Middle frontal gyrus (tissue), 1 donor: Measurements from ENCODE around the gene SPARCL1.
A peak's percentile ranks its signal among the peaks of the same experiment; 100 is the strongest.
"Not testable (repeated sequence)": the region's sequence is repeated elsewhere in the genome, so short reads cannot be mapped to it uniquely, and the experiment has no call there.

Source experiments
- DNase-seq: peaks from one replicate; pipeline ENCODE4 v3.0.0-alpha.2; 2015; ENCODE audit warnings: low spot score; ENCODE audit errors: extremely low spot score

SPARCL1 gene

DNA sequence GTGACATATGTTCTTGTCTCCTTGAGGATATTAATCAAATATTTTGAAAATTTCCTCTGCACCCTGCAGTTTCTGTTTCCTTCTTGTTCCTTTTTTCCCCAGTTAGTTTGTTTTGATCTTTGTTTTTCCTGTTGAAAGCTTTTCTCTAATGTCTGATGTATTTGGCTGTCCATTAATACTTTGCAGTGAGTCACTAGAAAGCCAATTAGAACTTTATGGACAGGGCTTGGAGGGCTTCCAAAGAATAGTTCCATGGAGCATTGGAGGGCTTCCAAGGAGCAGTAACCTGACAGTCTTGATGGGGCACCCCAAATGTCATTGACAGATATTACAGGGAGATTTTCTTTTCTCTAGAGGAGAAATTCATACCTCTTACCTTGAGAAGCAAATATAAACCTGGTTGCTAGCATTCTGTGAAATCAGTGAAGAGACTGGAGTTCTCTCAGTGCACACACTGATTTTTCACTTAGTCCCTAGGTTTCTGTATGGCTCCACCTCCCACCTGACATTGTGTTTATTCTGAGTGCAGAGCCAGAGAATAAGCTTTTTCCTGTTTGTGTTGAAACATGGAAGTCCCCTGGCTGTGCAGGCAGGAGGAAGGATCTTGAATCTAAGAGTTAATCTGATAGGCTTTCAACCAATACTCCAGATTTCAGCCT is 26.5 kb downstream of the SPARCL1 start:
- no peak for DNase-seq

DNA sequence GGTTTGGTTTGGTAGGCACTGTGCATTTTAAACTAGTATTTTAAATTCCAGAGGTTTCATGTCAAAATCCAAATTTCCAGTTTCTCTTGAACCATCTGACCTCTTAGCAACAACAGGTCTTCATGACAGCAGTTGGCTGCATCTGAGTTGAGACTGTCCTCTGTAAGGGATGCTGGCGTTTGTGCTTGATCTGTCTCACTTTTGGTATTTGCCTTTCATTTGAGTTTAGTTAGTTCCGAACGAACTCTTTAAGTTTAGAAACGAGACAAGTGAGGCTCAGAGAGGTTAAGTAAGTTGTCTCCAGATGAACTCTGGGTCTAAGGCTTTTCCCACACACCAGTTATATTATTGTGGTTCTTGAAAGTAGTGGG is 29.1 kb downstream of the SPARCL1 start:
- DNase-seq = no peak

DNA sequence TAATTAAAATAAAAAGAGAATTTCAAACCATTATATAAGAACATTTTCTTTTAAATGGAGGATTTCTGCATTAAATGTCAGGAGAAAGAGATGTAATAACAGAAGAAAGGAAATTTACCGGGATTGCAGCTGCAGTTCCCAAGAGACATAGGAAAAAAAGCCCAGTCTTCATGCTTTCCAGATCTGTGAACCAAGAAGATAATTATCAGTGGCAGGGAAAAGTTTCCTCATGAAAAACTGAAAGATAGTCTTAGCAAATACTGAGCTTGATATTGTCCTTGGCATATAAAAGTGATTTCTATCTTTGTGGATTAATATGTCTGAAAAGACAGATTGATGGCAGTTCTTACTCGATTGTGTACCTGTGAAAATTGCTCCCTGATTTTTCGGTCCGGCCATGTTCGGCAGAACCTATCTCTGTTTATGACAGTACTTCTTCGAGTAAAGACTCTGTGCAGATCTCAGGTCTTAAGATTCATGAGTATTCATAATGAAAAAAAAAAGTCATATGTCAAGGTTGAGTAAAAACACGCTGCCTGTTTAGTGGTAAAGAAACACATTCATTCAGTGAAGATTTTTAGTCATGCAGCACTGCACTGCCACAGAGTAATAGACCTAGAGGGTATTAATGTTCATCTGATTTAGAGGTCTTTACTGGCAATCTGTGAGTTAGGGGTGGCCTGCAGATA is 29.6 kb downstream of the SPARCL1 start:
- no peak for DNase-seq

DNA sequence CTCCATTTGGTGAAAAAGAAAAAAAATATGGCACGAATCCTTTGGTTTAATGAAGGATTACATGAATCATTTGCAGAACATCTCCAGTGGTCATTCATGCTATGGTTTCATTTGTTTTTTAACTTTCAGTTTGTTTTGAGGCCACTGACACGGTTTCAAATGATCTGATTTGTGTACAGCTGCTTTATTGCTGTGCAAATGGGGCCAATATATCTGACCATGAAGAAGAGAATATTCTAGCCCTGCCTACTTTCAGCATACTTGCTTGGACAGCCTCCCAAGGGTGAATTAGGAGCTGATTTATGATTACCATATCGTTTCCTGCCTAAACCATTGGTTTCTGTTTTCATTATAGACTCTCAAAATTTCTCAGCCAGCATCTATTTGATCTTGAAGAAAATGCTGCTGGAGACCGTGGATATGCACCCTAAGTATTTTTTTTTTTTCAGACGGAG is 30.7 kb downstream of the SPARCL1 start:
- DNase-seq = no peak

DNA sequence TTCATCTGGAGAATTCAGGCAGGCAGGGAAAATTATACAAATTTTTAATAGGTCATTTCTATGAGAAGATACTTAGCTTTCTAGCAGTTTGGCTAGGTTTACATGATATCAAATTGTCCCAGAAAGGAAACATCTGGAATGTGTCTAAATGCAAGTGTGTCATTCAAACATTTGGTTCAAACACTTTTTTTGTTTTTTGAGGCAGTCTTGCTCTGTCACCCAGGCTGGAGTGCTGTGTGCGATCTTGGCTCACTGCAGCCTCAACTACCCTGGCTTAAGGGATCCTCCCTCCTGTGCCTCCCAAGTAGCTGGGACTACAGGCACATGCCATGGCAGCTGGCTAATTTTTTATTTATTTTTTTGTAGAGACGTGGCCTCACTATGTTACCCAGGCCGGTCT is 31.6 kb downstream of the SPARCL1 start:
- no peak for DNase-seq

DNA sequence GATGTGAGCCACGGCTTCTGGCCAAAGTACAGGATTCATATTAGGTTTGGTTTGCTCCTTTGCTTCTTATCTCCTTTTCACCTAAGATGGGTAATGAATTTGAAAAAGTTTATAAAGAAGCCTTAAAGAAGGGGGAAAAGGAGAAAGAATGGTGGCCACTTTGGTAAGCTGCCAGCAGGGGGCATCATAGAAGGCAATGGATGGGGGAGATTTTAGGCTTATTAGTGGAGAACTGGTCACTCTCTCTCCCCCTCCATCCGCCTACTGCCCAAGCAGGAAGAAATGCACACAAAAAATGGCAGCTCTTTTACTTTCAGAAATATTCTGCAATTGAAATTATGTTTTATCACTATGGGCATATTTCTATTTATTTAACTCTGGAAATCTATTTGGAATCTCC is 32.0 kb downstream of the SPARCL1 start:
- DNase-seq = no peak

DNA sequence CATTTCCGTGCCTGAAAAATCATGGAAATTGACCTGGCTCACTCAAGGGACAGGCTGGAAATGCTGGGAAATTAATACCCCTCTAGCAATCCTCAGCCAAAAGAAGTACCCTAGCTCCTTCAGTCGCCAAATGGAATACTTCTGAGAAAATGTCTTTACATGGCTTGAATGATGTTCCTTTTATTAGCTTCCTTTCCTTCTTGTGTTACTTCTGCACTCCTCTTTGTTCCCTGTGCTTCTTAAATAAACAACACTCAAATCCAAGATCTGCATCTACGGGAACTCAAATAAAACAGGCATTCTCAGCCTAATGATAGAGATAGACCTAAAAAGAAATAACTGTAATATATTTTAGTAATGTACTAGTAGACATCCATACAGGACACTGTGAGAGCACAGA is 36.1 kb downstream of the SPARCL1 start:
- DNase-seq = no peak

DNA sequence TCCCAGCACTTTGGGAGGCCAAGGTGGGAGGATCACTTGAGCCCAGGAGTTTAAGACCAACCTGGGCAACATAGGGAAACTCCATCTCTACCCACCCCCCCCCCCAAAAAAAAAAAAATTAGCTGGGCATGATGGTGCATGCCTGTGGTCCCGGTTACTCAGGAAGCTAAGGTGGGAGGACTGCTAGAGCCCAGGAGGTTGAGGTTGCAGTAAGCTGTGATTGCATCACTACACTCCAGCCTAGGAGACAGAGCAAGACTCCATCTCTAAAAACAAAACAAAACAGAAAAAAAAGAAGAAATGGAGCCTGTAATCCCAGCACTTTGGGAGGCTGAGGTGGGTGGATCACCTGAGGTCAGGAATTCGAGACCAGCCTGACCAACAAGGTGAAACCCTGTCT is 37.3 kb downstream of the SPARCL1 start:
- not testable (repeated sequence) for DNase-seq

DNA sequence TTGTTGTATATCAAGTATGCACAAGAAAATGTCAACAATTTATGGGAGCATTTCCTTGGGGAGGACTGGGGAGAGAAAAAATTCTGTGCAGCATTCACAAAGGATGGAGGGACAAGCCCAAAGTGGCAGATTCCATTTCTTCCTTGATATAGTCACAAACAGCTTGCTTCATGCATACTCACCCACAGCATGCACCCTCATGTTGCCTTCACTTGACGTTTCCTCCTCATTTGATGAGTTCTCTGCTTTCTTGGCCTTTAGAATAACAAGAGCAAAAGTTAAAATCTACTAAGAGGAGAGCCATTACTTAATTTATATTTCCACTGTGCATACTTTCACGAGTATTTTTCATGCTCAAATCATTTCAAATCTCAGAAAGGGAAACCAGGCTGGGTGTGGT is 37.7 kb downstream of the SPARCL1 start:
- DNase-seq = no peak

DNA sequence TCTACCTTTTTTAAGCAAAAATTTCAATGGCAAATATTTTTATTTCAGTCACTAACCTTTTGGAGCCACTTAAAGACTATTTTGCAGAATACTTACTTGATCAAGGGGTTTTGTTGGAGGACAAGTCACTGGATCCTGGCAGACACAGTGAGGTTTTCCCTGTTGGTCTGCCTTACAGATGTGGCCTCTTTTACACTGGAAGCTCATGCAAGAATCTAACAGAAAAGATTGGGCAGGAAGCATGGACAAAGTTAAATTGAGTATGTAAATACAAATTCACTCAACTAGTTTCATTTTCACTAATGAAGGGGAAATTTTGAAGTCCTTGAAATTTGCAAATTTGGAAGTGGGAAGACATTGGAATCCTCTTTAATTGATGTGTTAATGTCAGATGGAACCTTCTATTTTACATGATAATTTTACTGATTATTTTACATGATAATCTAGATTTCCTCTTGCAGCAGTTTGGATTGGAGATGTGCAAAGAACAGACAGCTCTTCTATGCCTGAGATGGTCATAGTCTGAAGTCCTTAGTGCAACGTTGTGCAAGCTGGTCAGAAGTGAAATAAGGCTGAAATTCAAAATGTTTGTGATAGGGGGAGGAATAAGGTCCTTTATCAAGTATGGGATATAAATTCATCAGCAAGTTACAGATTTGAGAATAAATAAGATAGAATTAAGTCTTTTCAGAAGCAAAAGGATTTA is 38.4 kb downstream of the SPARCL1 start:
- no peak for DNase-seq

DNA sequence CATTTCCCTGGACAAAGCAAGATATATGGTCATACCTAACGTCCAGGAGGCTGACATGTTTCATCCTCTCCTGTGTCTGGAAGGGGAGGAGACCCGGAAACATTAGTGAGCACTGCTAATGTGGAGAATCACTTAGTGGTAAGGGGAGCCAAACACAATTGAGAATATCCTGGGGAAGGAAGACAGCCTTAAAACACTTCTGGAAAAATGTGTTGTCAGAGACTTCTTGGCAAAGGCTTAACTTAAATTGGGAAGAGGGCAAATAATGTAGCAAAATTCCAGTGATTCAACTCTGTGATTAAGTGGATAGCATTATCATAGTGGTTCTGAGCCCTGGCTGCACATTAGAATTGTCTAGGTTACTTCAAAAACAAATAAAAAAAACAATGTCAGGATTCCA is 39.5 kb downstream of the SPARCL1 start:
- no peak for DNase-seq

DNA sequence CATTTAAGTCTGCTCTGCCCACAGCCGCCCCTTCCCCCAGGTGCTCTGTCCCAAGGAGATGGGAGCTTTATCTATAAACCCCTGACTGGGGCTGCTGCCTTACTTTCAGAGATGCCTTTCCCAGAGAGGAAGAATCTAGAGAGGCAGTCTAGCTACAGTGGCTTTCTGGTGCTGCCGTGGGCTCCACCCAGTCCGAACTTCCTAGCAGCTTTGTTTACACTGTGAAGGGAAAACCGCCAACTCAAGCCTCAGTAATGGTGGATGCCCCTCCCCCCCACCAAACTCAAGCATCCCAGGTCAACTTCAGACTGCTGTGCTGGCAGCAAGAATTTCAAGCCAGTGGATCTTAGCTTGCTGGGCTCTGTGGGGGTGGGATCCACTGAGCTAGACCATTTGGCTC is 40.5 kb downstream of the SPARCL1 start:
- not testable (repeated sequence) for DNase-seq

DNA sequence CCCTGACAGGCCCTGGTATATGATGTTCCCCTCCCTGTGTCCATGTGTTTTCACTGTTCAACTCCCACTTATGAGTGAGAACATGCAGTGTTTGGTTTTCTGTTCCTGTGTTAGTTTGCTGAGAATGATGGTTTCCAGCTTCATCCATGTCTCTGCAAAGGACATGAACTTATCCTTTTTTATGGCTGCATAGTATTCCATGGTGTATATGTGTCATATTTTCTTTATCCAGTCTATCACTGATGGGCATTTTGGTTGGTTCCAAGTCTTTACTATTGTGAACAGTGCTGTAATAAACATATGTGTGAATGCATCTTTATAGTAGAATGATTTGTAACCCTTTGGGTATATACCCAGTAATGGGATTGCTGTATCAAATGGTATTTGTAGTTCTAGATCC is 45.9 kb downstream of the SPARCL1 start:
- not testable (repeated sequence) for DNase-seq

DNA sequence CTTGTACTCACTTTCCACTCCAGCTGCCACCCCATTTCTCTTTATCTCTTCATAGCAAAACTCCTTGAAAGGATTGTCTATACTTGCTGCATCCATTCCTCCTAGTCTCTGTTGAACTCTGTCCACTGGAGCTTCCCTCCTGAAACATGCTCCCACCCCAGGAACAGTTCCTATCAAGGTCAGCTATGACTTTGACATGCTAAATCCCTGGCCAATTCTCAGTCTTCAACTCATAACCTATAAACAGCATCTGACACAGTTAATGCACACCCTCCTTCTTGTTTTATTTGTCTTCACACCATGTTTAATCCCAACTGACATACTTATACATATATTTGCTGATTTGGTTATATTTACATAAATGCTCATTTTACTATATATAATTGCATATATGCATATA is 47.8 kb downstream of the SPARCL1 start:
- no peak for DNase-seq

DNA sequence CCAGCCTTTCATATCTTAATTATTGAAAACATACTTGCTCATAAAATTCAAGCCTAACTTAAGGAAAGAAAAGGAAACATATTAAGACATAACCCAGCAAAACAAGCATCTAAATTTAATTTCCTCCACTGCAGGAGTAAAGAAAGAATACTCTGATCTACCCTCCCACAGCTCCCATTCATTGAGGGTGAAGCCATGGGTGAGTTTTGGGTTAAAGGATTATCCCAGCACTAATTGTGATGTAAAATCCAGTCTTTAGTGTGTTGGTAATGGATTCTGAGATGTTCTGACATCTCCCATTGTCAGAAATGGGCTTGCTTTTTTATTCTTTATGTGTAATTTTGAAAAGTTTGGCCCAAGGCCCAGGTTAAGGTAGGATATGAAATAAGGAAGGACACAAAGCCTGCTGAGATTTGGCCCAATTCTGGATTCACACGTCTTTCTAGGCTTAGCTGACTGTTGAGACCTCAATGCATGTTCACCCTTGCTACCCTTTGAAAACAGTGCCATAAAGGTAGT is 50.4 kb downstream of the SPARCL1 start:
- DNase-seq = no peak

DNA sequence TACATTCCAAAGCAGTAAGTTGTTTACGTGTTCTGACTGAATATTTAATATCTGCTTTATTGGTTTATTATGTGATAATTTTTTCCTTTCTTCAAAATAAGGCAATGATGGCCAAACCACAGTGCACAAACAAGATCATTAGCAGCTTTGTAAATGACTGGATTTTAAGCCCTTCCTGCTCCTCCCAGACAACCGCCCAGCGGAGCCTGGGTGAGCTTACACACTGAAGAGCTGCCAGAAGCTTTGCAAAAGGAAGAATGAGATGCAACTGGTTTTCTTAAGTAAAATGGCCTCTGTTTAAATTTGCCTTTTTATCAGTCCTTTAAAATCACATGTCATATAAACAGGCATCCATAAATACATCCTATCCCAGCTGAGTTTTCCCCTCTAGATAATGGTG is 52.2 kb downstream of the SPARCL1 start:
- no peak for DNase-seq

DNA sequence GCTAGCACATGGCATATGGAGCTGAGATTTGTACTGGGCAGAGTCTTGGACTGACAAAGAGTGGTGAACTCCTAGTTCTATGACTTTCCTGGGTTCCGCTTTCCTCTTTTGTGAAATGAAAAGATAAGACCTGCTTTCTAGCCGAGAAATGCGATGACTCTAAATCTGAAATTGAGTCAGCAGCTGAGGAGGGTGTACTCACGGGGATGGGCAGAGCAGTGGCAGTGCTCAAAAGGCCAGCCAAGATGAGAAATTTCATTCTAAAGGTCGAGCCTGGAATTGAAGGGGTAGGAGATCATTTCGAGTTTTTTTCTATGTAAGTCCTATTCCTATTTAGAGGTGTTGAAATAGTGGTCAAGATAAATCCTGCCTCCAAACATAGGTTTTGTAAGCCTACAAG is 59.8 kb downstream of the SPARCL1 start:
- DNase-seq = no peak

DNA sequence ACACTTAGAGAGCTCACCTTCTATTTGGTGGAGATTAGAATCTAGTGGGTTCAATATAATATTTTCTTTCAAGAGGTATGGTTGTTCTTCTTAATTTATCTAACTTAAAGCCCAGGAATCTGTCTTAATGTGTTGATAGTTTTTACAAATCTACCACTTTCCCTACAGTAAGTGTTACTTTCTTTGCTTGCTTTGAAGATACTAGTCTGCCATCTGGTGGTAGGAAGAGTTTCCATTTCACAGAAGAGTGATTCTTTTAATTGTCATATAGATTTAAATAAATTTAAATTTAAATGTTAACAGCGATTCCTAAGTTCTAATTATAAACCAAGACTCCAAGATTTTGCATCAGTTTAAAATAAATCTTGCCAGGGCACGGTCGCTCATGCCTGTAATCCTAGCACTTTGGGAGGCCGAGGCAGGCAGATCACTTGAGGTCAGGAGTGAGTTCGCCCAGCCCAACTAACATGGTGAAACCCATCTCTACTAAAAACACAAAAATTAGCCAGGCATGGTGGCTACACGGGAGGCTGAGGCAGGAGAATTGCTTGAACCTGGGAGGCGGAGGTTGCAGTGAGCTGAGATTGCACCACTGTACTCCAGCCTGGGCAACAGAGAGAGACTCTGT is 63.3 kb downstream of the SPARCL1 start:
- peak; percentile 39 for DNase-seq

DNA sequence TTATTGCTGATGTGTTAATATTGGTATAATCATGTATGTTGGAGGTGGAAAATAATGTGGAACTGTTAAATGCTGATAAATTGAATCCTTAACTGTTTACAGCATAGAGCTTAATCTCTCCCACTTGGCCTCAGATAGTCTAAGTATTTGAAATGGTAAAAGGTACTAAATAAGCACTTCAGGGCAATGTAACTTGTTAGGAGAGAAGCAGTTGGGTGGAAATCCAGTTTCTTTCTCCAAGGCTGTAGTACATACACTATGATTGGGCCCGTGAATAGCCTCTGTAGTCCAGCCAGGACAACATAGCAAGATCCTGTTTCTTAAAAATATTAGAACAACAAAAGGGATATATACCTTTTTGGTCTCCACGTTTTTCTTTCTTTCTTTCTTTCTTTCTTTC is 67.1 kb downstream of the SPARCL1 start:
- DNase-seq = no peak

DNA sequence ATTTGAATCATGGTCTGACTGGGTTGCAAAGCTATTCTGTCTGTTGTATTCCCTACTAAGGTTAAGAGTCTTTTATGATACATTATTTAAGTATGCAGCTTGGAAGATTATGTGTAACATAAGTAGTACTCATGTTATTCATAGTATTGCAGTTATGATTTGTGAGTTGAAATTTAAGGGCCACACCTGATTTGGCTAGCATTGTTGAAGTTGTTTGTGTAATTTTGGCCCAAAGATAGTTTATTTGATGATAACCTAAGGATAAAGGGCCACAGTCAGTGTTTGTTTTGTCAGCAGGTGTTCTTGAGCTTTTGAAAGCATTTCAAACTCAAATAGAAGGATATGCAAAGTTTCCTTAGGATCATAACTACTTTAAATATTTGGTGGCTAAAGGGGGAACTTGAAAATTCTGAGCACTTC is 67.9 kb downstream of the SPARCL1 start:
- no peak for DNase-seq

DNA sequence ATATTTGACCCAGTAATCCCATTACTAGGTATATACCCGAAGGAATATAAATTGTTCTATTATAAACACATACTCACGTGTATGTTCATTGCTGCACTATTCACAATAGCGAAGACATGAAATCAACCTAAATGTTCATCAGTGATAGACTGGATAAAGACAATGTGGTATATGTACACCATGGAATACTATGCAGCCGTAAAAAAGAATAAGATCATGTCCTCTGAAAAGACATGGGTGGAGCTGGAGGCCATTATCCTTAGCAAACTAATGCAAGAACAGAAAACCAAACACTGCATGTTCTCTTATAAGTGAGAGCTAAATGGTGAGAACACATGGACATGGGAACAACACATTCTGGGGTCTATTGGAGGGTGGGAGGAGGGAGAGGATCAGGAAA is 70.3 kb downstream of the SPARCL1 start:
- no peak for DNase-seq

DNA sequence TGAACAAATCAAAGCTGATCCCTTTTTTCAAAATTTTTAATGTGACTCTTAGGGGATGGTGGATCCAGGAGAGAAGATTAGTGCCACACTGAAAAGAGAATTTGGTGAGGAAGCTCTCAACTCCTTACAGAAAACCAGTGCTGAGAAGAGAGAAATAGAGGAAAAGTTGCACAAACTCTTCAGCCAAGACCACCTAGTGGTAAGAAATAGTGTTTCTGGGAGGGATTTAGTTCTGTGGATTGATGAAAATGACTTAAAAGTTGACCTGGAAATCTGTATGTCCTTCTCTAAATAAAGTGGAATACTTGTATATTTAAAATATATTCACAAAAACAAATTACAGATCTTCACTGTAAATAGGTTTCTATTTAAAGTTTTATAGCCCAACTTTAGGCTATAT is 77.6 kb downstream of the SPARCL1 start:
- no peak for DNase-seq
